Keratinocyte (primary cell): ENCODE measurements around the gene CCNK. TPM values are rescaled to one million over a fixed set of nuclear protein-coding genes. Genes with fewer than 3 reads are reported as not detected.

Experiments used
- DNase-seq: peaks from one replicate; pipeline ENCODE4 v3.0.0-alpha.2; 2011; ENCODE audit warnings: low read depth, missing footprints, low spot score
- FAIRE-seq: peaks from 2 replicates; lab custom pipeline; 2011; peaks lifted over from hg19 to GRCh38; lab: Jason Lieb, UNC
- H2AFZ ChIP-seq: 2 replicates; pipeline ENCODE4 v1.6.0; 2012; ENCODE audit warnings: low read length, control low read depth, inconsistent platforms; ENCODE audit not compliant: control insufficient read depth
- H3K27ac ChIP-seq: 2 replicates; pipeline ENCODE4 v1.5.1; 2011; ENCODE audit warnings: low read length; ENCODE audit not compliant: control insufficient read depth, insufficient read depth
- H3K27me3 ChIP-seq: 3 replicates; pipeline ENCODE4 v1.6.0; 2011; ENCODE audit warnings: low read length; ENCODE audit not compliant: control insufficient read depth, insufficient read depth; ENCODE audit errors: extremely low read depth
- H3K36me3 ChIP-seq, 2 experiments: 2 replicates in 1 of 2; 3 replicates in 1 of 2; pipeline ENCODE4 v1.5.1; 2011; ENCODE audit warnings: low read length in 2 of 2, mild to moderate bottlenecking in 1 of 2; ENCODE audit not compliant: control insufficient read depth in 2 of 2, insufficient read depth in 2 of 2; ENCODE audit errors: extremely low read depth in 1 of 2
- H3K4me1 ChIP-seq: 3 replicates; pipeline ENCODE4 v1.5.1; 2011; ENCODE audit warnings: low read length; ENCODE audit not compliant: control insufficient read depth, insufficient read depth; ENCODE audit errors: extremely low read depth
- H3K4me2 ChIP-seq: 3 replicates; pipeline ENCODE4 v1.6.0; 2011; ENCODE audit warnings: low read depth, low read length; ENCODE audit not compliant: control insufficient read depth, insufficient read depth; ENCODE audit errors: extremely low read depth
- H3K4me3 ChIP-seq, 3 experiments: fragments of 200-600 bp in 1 of 3; sonication (generic) in 1 of 3; 2 replicates in 2 of 3; 3 replicates in 1 of 3; pipeline ENCODE4 v1.5.1; 2011 to 2016; ENCODE audit warnings: low read length in 3 of 3, mild to moderate bottlenecking in 3 of 3, control low read depth in 2 of 3, inconsistent platforms in 1 of 3, low read depth in 1 of 3, mixed read lengths in 1 of 3, mixed run types in 1 of 3, moderate library complexity in 1 of 3; ENCODE audit not compliant: control insufficient read depth in 2 of 3, insufficient read depth in 2 of 3; ENCODE audit errors: extremely low read depth in 1 of 3
- H3K79me2 ChIP-seq: 2 replicates; pipeline ENCODE4 v1.6.0; 2012; ENCODE audit warnings: low read length; ENCODE audit not compliant: control insufficient read depth, insufficient read depth
- H3K9ac ChIP-seq: 3 replicates; pipeline ENCODE4 v1.6.0; 2011; ENCODE audit warnings: low read length; ENCODE audit not compliant: control insufficient read depth, insufficient read depth; ENCODE audit errors: extremely low read depth
- H3K9me1 ChIP-seq: 3 replicates; pipeline ENCODE4 v1.6.0; 2011; ENCODE audit warnings: low read length; ENCODE audit not compliant: control insufficient read depth, insufficient read depth; ENCODE audit errors: extremely low read depth
- H3K9me3 ChIP-seq: 2 replicates; pipeline ENCODE4 v1.5.1; 2012; ENCODE audit warnings: low read depth, low read length; ENCODE audit not compliant: control insufficient read depth
- H4K20me1 ChIP-seq: 3 replicates; pipeline ENCODE4 v1.6.0; 2011; ENCODE audit warnings: low read length; ENCODE audit not compliant: control insufficient read depth, insufficient read depth; ENCODE audit errors: extremely low read depth
- CTCF ChIP-seq, 3 experiments: IDR thresholded peaks in 1 of 3; conservative IDR thresholded peaks in 1 of 3; optimal IDR thresholded peaks in 1 of 3; 2 replicates in 2 of 3; 3 replicates in 1 of 3; pipeline versions ENCODE3 to v1.5.1; 2011; ENCODE audit warnings: low read length in 3 of 3, mild to moderate bottlenecking in 3 of 3, moderate library complexity in 2 of 3, control low read depth in 1 of 3, inconsistent platforms in 1 of 3; ENCODE audit not compliant: insufficient read depth in 2 of 3; ENCODE audit errors: extremely low read depth in 1 of 3
- EZH2 ChIP-seq: IDR thresholded peaks from one replicate; pipeline ENCODE4 v1.6.1; 2012; ENCODE audit warnings: inconsistent platforms, mild to moderate bottlenecking, low read length, moderate library complexity
- dilution Hi-C: fragments of 300-500 bp; cut with MboI; formaldehyde crosslinking; loops from one replicate; pipeline ENCODE4 v1.7.0; 2020; ENCODE audit warnings: low sequenced_read_pairs; ENCODE audit not compliant: extremely low pct_ligation_motif_present
- polyA plus RNA-seq, 5 experiments: library from polyadenylated mRNA; depleted of rRNA in 3 of 5; stranded (reverse) in 3 of 5; stranded (forward) in 1 of 5; unstranded in 1 of 5; fragments of >200 nt; gene quantifications; 1 replicate in 1 of 5; 2 replicates in 3 of 5; 3 replicates in 1 of 5; pipeline versions ENCODE4 v1.2.1 to v1.2.3, GENCODE V29; 2011 to 2012; ENCODE audit warnings: missing spikeins in 2 of 5, low read depth in 1 of 5, low replicate concordance in 1 of 5

The CCNK gene
- polyA plus RNA-seq, 1 donor (not counting 4 experiments of a cell fraction or from before 2014, with no cell fraction given) = 12.8 TPM

DNA sequence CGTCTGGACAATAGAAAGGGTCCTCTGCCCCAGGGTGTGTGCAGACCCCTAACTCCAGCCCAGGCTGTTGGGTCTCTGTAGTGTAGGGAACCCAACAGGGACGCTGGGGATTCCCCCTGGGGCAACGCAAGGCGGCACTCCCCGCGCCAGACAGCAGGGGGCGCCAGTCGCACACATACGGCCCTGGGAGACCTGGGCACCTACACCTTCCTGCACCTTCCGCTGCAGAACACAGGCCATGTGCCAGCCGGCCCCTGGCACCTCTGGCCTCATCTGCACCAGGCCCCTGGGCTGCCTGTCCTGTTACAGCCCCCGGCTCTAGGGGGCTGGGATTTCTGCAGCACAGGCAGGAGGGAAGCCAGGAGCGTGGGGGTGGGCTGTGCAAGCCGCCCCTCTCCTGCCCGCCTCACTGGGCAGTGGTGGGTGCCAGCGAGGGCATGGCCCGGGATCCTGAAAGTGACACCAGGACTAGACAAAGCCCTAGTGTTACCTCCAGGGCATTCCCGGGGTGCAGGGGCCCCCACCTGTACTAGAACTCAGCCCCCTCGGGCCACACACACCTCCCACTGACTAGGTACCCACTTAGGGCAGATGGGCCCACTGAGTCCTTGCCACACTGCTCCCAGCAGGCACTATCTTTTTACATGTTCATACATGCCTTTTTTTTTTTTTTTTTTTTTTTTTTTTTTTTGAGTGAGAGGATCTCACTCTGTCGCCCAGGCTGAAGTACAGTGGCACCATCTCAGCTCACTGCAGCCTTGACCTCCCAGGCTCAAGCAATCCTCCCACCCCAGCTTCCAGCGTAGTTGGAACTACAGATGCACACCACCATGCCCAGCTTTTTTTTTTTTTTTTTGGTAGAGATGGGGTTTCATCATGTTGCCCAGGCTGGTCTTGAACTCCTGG lies 37.5 kb downstream of the CCNK start:
- dilution Hi-C loops = no loop called here
- TF ChIP-seq EZH2 (no peak), CTCF (optimal IDR thresholded peaks at IDR 0.05 in 1 of 3, IDR thresholded peaks at IDR 0.05 in 1 of 3, conservative IDR thresholded peaks at IDR 0.05 in 1 of 3; ENCODE audit: extremely low read depth in 1 of 3, insufficient read depth in 2 of 3, low read length in 3 of 3) (peak; percentile 86 to 99 (median 98))
- Histone ChIP-seq H3K9ac (no peak overlapping the region), H3K4me3 (no peak overlapping the region), H3K79me2 (peaks cover 18% of the 10 kb centered on the region), H2AFZ (no peak overlapping the region), H3K27ac (no peak overlapping the region), H3K36me3 (peaks cover 9 to 10% of the 10 kb centered on the region in 2 experiments), H3K4me2 (no peak overlapping the region), H3K4me1 (peaks cover 4% of the 10 kb centered on the region), H4K20me1 (peaks cover 5% of the 10 kb centered on the region), H3K9me1 (no peaks in the 10 kb centered on the region), H3K27me3 (no peaks in the 10 kb centered on the region), H3K9me3 (no peaks in the 10 kb centered on the region)
- FAIRE-seq (no peak), DNase-seq (peak; percentile 25)

DNA sequence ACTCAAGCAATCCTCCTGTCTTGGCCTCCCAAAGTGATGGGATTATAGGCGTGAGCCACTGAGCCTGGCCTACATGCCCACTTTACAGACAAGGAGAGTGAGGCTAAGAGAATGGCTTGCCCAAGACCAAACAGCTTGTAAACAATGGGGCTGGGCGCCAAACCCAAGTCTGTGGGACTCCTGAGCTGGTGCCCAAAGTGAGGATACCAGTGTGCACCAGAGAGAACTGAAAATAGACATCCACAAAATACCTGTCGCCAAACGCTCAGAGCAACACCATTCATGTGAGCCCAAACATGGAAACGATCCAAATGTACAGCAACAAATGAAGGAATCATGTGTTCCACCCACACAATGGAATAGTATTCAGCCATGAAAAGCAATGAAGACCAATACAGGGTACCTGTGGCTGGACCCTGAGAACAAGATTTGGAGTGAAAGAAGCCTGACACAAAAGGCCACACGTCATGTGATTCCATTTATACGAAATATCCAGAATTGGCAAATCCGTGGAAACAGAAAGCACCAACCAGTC lies 38.2 kb downstream of the CCNK start:
- Histone ChIP-seq H3K36me3 (peaks cover 6 to 10% of the 10 kb centered on the region in 2 experiments), H3K4me1 (peaks cover 4% of the 10 kb centered on the region), H2AFZ (no peak overlapping the region), H3K4me2 (no peak overlapping the region), H3K27ac (no peak overlapping the region), H3K9ac (no peak overlapping the region), H3K9me3 (no peaks in the 10 kb centered on the region), H3K9me1 (no peaks in the 10 kb centered on the region), H4K20me1 (peaks cover 5% of the 10 kb centered on the region), H3K4me3 (no peak overlapping the region), H3K27me3 (no peaks in the 10 kb centered on the region), H3K79me2 (peaks cover 23% of the 10 kb centered on the region)
- dilution Hi-C loops = no loop called here
- DNase-seq (no peak), FAIRE-seq (peak; percentile 39)
- TF ChIP-seq EZH2 (no peak), CTCF (optimal IDR thresholded peaks at IDR 0.05 in 1 of 3, IDR thresholded peaks at IDR 0.05 in 1 of 3, conservative IDR thresholded peaks at IDR 0.05 in 1 of 3; ENCODE audit: extremely low read depth in 1 of 3, insufficient read depth in 2 of 3, low read length in 3 of 3) (no peak)
